ENCODE measurements around the gene ATG9B. TPM values are rescaled to one million over a fixed set of nuclear protein-coding genes. Genes with fewer than 3 reads are reported as not detected.

The ATG9B gene
- total RNA-seq, 2 donors from 2014 or later: not detected

DNA sequence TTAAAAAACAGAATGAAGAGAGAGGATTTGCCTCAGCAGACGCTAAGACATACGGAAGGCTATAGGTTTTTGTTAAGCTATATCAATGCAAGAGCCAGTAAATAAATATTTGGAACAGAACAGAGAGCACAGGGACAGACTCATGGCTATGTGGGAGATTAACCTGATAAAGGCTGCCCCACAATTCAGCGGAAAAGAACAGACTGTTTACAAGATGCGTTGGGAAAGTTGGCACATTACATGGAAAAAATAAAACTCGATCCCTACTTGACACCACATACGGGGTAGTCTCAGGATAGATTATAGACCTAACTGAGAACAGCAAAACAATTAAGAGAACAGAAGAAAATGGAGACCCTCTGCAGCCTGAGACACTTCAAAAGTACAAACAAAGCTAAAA lies 56.9 kb downstream of the ATG9B start:
- Histone ChIP-seq H3K4me1 (peaks cover 0 to 80% of the 10 kb centered on the region in 2 donors), H3K27ac (peak overlapping the region; percentile 80 to 90), H3K9me3 (no peaks in the 10 kb centered on the region), H3K36me3 (no peaks in the 10 kb centered on the region), H3K4me3 (no peak overlapping the region), H3K27me3 (no peaks in the 10 kb centered on the region)
- DNase-seq (ENCODE audit: low spot score): no peak
- TF ChIP-seq, protein P1, sequence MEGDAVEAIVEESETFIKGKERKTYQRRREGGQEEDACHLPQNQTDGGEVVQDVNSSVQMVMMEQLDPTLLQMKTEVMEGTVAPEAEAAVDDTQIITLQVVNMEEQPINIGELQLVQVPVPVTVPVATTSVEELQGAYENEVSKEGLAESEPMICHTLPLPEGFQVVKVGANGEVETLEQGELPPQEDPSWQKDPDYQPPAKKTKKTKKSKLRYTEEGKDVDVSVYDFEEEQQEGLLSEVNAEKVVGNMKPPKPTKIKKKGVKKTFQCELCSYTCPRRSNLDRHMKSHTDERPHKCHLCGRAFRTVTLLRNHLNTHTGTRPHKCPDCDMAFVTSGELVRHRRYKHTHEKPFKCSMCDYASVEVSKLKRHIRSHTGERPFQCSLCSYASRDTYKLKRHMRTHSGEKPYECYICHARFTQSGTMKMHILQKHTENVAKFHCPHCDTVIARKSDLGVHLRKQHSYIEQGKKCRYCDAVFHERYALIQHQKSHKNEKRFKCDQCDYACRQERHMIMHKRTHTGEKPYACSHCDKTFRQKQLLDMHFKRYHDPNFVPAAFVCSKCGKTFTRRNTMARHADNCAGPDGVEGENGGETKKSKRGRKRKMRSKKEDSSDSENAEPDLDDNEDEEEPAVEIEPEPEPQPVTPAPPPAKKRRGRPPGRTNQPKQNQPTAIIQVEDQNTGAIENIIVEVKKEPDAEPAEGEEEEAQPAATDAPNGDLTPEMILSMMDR (IDR thresholded peaks at IDR 0.05): no peak

DNA sequence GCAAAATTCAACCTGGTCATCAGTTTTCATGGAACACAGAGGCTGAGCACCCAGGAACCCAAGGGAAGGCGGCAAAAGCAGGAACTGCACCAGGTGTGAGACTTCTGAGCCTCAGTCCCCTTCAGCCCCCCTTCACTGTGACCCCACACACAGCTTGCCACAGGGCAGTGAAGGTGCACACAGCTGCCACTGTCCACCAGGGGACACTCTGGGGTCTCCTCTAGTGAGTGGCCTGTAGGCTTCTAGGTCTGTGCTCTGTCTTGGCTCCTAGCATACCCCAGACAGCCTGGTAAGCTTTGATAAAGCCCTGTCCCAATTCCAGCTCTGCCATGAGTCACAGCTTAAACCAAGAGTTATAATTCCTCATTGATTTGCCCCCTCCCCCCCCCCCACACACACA lies 58.3 kb downstream of the ATG9B start:
- Histone ChIP-seq H3K36me3 (no peaks in the 10 kb centered on the region), H3K27me3 (no peaks in the 10 kb centered on the region), H3K9me3 (no peaks in the 10 kb centered on the region), H3K27ac (peak overlapping the region; percentile 80 to 90), H3K4me1 (peaks cover 0 to 78% of the 10 kb centered on the region in 2 donors), H3K4me3 (no peak overlapping the region)
- DNase-seq (ENCODE audit: low spot score): no peak
- TF ChIP-seq, protein P1 (IDR thresholded peaks at IDR 0.05): peak in 1 of 2 donors; percentile 49

DNA sequence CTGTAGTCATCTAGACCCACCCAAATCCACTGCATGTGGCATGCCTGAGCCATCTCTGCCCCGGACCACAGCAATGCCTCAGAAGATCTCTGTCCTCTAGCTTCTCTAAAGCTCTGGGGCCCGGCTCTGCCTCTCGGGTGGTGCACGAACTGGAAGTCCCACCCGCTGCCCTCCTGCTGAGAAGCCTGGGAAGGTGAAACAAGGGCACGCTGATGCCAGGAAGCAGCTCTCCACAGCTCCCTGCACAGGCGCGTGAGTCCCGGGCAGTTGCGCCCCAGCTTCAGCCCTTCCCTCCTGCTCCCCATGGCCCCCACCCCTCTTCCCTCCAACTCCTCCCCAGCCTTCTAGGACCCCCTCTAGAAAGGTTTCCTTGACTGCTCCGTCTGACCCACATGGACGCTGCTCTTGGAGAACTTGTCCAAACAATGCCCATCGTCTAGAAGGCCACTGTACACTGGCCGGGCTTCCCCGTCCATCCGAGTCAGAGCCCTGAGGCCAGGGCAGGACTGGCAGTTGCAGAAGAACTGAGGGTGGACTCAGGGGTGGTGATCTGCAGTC lies 58.9 kb downstream of the ATG9B start:
- Histone ChIP-seq H3K36me3 (no peaks in the 10 kb centered on the region), H3K27ac (peak overlapping the region; percentile 80 to 90), H3K27me3 (no peaks in the 10 kb centered on the region), H3K4me1 (peaks cover 0 to 77% of the 10 kb centered on the region in 2 donors), H3K4me3 (no peak overlapping the region), H3K9me3 (no peaks in the 10 kb centered on the region)
- DNase-seq (ENCODE audit: low spot score): no peak
- TF ChIP-seq, protein P1 (IDR thresholded peaks at IDR 0.05): no peak

Other genes with a start within 250 kb of the ATG9B start
- 100 to 1,000 TPM; 162 to 227 TPM for gene TMEM176B, start 224.1 kb downstream of the ATG9B start, total RNA-seq
- gene TMEM176A, start 223.7 kb downstream of the ATG9B start, total RNA-seq: 100 to 1,000 TPM in 1 of 2 donors, 10 to 100 TPM in 1; 56.3 to 102 TPM
- gene AOC1, start 172.0 kb downstream of the ATG9B start, total RNA-seq: not detected
- gene KCNH2, start 46.2 kb downstream of the ATG9B start, total RNA-seq: 100 to 1,000 TPM; 119 to 128 TPM
- 10 to 100 TPM; 14.5 to 78.6 TPM for gene NOS3, start 33.5 kb downstream of the ATG9B start, total RNA-seq
- 10 to 100 TPM; 11.9 to 20.6 TPM for gene ABCB8, start 4.0 kb upstream of the ATG9B start, total RNA-seq
- gene ASIC3, start 24.0 kb upstream of the ATG9B start, total RNA-seq: 1 to 10 TPM; 1.1 to 1.2 TPM
- 1 to 10 TPM; 4.4 to 4.9 TPM for gene CDK5, start 33.4 kb upstream of the ATG9B start, total RNA-seq
- 100 to 1,000 TPM in 1 of 2 donors, 10 to 100 TPM in 1; 55.3 to 114 TPM for gene SLC4A2, start 35.1 kb upstream of the ATG9B start, total RNA-seq
- 10 to 100 TPM; 85.9 to 96.4 TPM for gene FASTK, start 56.3 kb upstream of the ATG9B start, total RNA-seq
- 10 to 100 TPM; 28.0 to 53.6 TPM for gene TMUB1, start 59.0 kb upstream of the ATG9B start, total RNA-seq
- gene AGAP3, start 62.0 kb upstream of the ATG9B start, total RNA-seq: 10 to 100 TPM; 29.8 to 42.1 TPM
- gene GBX1, start 143.2 kb upstream of the ATG9B start, total RNA-seq: not detected
- gene ASB10, start 162.8 kb upstream of the ATG9B start, total RNA-seq: 10 to 100 TPM in 1 of 2 donors, 1 to 10 TPM in 1; 4.0 to 11.6 TPM
- gene H2BK1, start 186.0 kb upstream of the ATG9B start, total RNA-seq: not detected
- 10 to 100 TPM; 29.7 to 38.6 TPM for gene ABCF2, start 202.7 kb upstream of the ATG9B start, total RNA-seq
- gene CHPF2, start 208.0 kb upstream of the ATG9B start, total RNA-seq: 10 to 100 TPM; 24.7 to 38.1 TPM
- 100 to 1,000 TPM in 1 of 2 donors, 10 to 100 TPM in 1; 81.5 to 125 TPM for gene SMARCD3, start 224.2 kb upstream of the ATG9B start, total RNA-seq